PC-9 (cell line): Measurements from ENCODE around the gene NHSL1.

Source experiments
- EZH2 ChIP-seq: fragments of 200-600 bp; sonication (generic); IDR thresholded peaks from 2 replicates; pipeline ENCODE4 v1.8.0; 2017; ENCODE audit warnings: antibody characterized with exemption, low read depth
- TF ChIP-seq, protein P1 (sequence below): fragments of 200-600 bp; sonication (generic); conservative IDR thresholded peaks from 2 replicates; pipeline ENCODE4 v1.6.1; 2017; ENCODE audit warnings: mixed run types, antibody characterized with exemption, mild to moderate bottlenecking, moderate library complexity

- no peak for TF ChIP-seq EZH2
- TF ChIP-seq, protein P1, sequence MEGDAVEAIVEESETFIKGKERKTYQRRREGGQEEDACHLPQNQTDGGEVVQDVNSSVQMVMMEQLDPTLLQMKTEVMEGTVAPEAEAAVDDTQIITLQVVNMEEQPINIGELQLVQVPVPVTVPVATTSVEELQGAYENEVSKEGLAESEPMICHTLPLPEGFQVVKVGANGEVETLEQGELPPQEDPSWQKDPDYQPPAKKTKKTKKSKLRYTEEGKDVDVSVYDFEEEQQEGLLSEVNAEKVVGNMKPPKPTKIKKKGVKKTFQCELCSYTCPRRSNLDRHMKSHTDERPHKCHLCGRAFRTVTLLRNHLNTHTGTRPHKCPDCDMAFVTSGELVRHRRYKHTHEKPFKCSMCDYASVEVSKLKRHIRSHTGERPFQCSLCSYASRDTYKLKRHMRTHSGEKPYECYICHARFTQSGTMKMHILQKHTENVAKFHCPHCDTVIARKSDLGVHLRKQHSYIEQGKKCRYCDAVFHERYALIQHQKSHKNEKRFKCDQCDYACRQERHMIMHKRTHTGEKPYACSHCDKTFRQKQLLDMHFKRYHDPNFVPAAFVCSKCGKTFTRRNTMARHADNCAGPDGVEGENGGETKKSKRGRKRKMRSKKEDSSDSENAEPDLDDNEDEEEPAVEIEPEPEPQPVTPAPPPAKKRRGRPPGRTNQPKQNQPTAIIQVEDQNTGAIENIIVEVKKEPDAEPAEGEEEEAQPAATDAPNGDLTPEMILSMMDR: peak; percentile 67
Measured at GRCh38 chr6:138403801-138404665, 95.3 kb downstream of the NHSL1 start, which contains the start of gene HEBP2.
